IMR-90 (cell line): Measurements from ENCODE around the gene TMEM45A. TPM values are rescaled to one million over a fixed set of nuclear protein-coding genes. Genes with fewer than 3 reads are reported as not detected.
A peak's percentile ranks its signal among the peaks of the same experiment; 100 is the strongest.

Experiments
- ATAC-seq: fragments of 200-7000 bp; cut with Tn5 transposase; 2 replicates; pipeline ENCODE4 v1.9.1; 2020; ENCODE audit warnings: low read depth, mild to moderate bottlenecking, moderate library complexity
- BruUV-seq: library from RNA; stranded (reverse); fragments of 400-500 nt; replicated peaks from 2 replicates; lab custom pipeline; 2021; lab: Mats Ljungman, UMichigan
- CTCF ChIA-PET: fragments of 300-600 bp; formaldehyde crosslinking; extraction: SDS; loops from one replicate; lab custom pipeline; 2021; ENCODE audit warnings: antibody characterized with exemption; lab: Yijun Ruan, JAX
- POLR2A ChIA-PET: fragments of 300-600 bp; sonication (Branson Sonifier 250); formaldehyde crosslinking; loops from one replicate; lab custom pipeline; 2022; ENCODE audit warnings: antibody characterized with exemption; ENCODE audit not compliant: unreplicated experiment; lab: Charles Lee
- DNase-seq: peaks from one replicate; pipeline ENCODE4 v3.0.0; 2013
- H2AFZ ChIP-seq: replicated peaks from 2 replicates; pipeline ENCODE3; 2013; ENCODE audit warnings: low read length, mild to moderate bottlenecking; ENCODE audit not compliant: poor library complexity
- H2AK5ac ChIP-seq: 2 replicates; pipeline ENCODE4 v1.6.1; 2013; ENCODE audit warnings: low read depth, low read length, inconsistent platforms
- H2AK9ac ChIP-seq: replicated peaks from 2 replicates; pipeline ENCODE3; 2013; ENCODE audit warnings: mild to moderate bottlenecking, low read depth, low read length, moderate library complexity; ENCODE audit not compliant: poor library complexity
- H2BK120ac ChIP-seq: 2 replicates; pipeline ENCODE4 v1.6.1; 2013; ENCODE audit warnings: low read depth, low read length, inconsistent platforms
- H2BK15ac ChIP-seq: 3 replicates; pipeline ENCODE4 v1.6.1; 2013; ENCODE audit warnings: low read depth, low read length, inconsistent platforms
- H2BK20ac ChIP-seq: 2 replicates; pipeline ENCODE4 v1.6.1; 2013; ENCODE audit warnings: low read depth, mild to moderate bottlenecking, inconsistent platforms, low read length, moderate library complexity
- H2BK5ac ChIP-seq: 2 replicates; pipeline ENCODE4 v1.6.1; 2013; ENCODE audit warnings: mild to moderate bottlenecking, low read depth, low read length, inconsistent platforms; ENCODE audit not compliant: poor library complexity, severe bottlenecking
- H3K14ac ChIP-seq: replicated peaks from 2 replicates; pipeline ENCODE4 v1.6.1; 2013; ENCODE audit warnings: low read depth, low read length, inconsistent platforms
- H3K18ac ChIP-seq: 2 replicates; pipeline ENCODE4 v1.6.1; 2013; ENCODE audit warnings: low read depth, low read length, control low read depth
- H3K23ac ChIP-seq: 2 replicates; pipeline ENCODE4 v1.6.1; 2013; ENCODE audit warnings: low read depth, low read length, inconsistent platforms
- H3K27ac ChIP-seq: 2 replicates; pipeline ENCODE4 v1.5.1; 2013; ENCODE audit warnings: mild to moderate bottlenecking, control low read depth, low read length; ENCODE audit not compliant: insufficient read depth
- H3K27me3 ChIP-seq: 2 replicates; pipeline ENCODE4 v1.6.1; 2013; ENCODE audit warnings: low read length; ENCODE audit not compliant: control insufficient read depth, insufficient read depth
- H3K36me3 ChIP-seq: 2 replicates; pipeline ENCODE4 v1.6.1; 2013; ENCODE audit warnings: low read length, mixed read lengths; ENCODE audit not compliant: control insufficient read depth, insufficient read depth
- H3K4ac ChIP-seq: 2 replicates; pipeline ENCODE4 v1.6.1; 2013; ENCODE audit warnings: low read depth, low read length, inconsistent platforms
- H3K4me1 ChIP-seq: 2 replicates; pipeline ENCODE4 v1.6.1; 2013; ENCODE audit warnings: low read length, mixed read lengths; ENCODE audit not compliant: control insufficient read depth, insufficient read depth
- H3K4me2 ChIP-seq: 2 replicates; pipeline ENCODE4 v1.6.1; 2013; ENCODE audit warnings: low read depth, mild to moderate bottlenecking, control low read depth, low read length, moderate library complexity
- H3K4me3 ChIP-seq: 2 replicates; pipeline ENCODE4 v1.5.1; 2013; ENCODE audit warnings: low read depth, mild to moderate bottlenecking, control low read depth, low read length, moderate library complexity; ENCODE audit not compliant: insufficient read depth
- H3K56ac ChIP-seq: 2 replicates; pipeline ENCODE4 v1.6.1; 2013; ENCODE audit warnings: low read length, inconsistent platforms; ENCODE audit not compliant: insufficient read depth; ENCODE audit errors: extremely low read depth
- H3K79me1 ChIP-seq, 2 experiments: 2 replicates each; pipeline ENCODE4 v1.6.1; 2013; ENCODE audit warnings: low read length in 2 of 2, inconsistent platforms in 1 of 2, low read depth in 1 of 2
- H3K9ac ChIP-seq: 2 replicates; pipeline ENCODE4 v1.6.1; 2013; ENCODE audit warnings: low read depth, low read length, control low read depth
- H3K9me1 ChIP-seq: 2 replicates; pipeline ENCODE4 v1.6.1; 2013; ENCODE audit warnings: low read length, inconsistent platforms; ENCODE audit not compliant: insufficient read depth
- H3K9me3 ChIP-seq: 2 replicates; pipeline ENCODE4 v1.6.1; 2013; ENCODE audit warnings: low read length; ENCODE audit not compliant: control insufficient read depth, insufficient read depth
- H4K20me1 ChIP-seq: 2 replicates; pipeline ENCODE4 v1.6.1; 2013; ENCODE audit warnings: low read length, inconsistent platforms; ENCODE audit not compliant: insufficient read depth
- H4K5ac ChIP-seq: 2 replicates; pipeline ENCODE4 v1.6.1; 2013; ENCODE audit warnings: mild to moderate bottlenecking, low read depth, low read length, control low read depth
- H4K8ac ChIP-seq, 2 experiments: 2 replicates each; pipeline ENCODE4 v1.6.1; 2013; ENCODE audit warnings: low read depth in 2 of 2, low read length in 2 of 2, control low read depth in 1 of 2, inconsistent platforms in 1 of 2
- H4K91ac ChIP-seq: 2 replicates; pipeline ENCODE4 v1.6.1; 2013; ENCODE audit warnings: low read depth, low read length, inconsistent platforms; ENCODE audit not compliant: insufficient read depth
- CEBPB ChIP-seq: IDR thresholded peaks from 2 replicates; pipeline ENCODE4 v1.6.1; 2012; ENCODE audit warnings: low read depth, low read length, improper control_type of control experiment
- NFE2L2 ChIP-seq: fragments of 150-350 bp; IDR thresholded peaks from 2 replicates; pipeline ENCODE4 v1.6.1; 2016; ENCODE audit warnings: low read depth, mild to moderate bottlenecking, low read length
- WGBS, 2 experiments: methylation state at CpG; one replicate each; pipeline versions ENCODE4 v1.1.5 to v1.1.7; 2013; ENCODE audit warnings: missing lambda C conversion rate in 2 of 2; ENCODE audit not compliant: insufficient read length in 1 of 2; ENCODE audit errors: extremely low coverage in 2 of 2; 5-methylcytosine and 5-hydroxymethylcytosine counted together
- dilution Hi-C: fragments of 300-500 bp; cut with HindIII; formaldehyde crosslinking; loops from one replicate; pipeline ENCODE4 v1.14.3; 2018; ENCODE audit warnings: low sequenced_read_pairs; ENCODE audit not compliant: unreplicated experiment
- in situ Hi-C: fragments of 300-500 bp; cut with MboI; formaldehyde crosslinking; loops from 3 replicates; pipeline ENCODE4 v1.14.3; 2019; ENCODE audit warnings: low sequenced_read_pairs, inconsistent platforms, mixed read lengths
- intact Hi-C: fragments of 100-400 bp; cut with micrococcal nuclease; formaldehyde crosslinking; loops from 2 replicates; pipeline ENCODE4 v1.10.0; 2022
- polyA plus RNA-seq, 3 experiments: library from polyadenylated mRNA; depleted of rRNA; stranded (reverse); fragments of >200 nt; gene quantifications; 2 replicates each; pipeline ENCODE4 v1.2.3, GENCODE V29; 2012; ENCODE audit warnings: low replicate concordance in 1 of 3
- total RNA-seq: library from RNA; depleted of rRNA; stranded (reverse); fragments of >200 nt; gene quantifications from 2 replicates; pipeline ENCODE4 v1.2.3, GENCODE V29; 2012

Gene TMEM45A
- total and polyA plus RNA-seq, 2 of the 4 experiments (the other 2 are of a cell fraction) = 13.6 to 21.7 TPM

GRCh38 chr3:100536093-100536492, 43.7 kb downstream of the TMEM45A start:
- Histone ChIP-seq H2AFZ (no peak overlapping the region), H3K79me1 (no peaks in the 10 kb centered on the region), H4K20me1 (no peaks in the 10 kb centered on the region), H3K9me3 (no peaks in the 10 kb centered on the region), H4K5ac (no peak overlapping the region), H3K36me3 (no peaks in the 10 kb centered on the region; the same call in 1 of the 2 replicates), H2BK20ac (no peak overlapping the region), H3K18ac (no peak overlapping the region), H2BK120ac (no peak overlapping the region), H2AK9ac (no peak overlapping the region), H4K91ac (no peak overlapping the region), H2BK15ac (no peak overlapping the region), H3K9ac (no peak overlapping the region), H2BK5ac (no peak overlapping the region), H3K14ac (no peak overlapping the region), H3K4me3 (no peak overlapping the region), H3K23ac (no peak overlapping the region), H3K4me1 (peaks cover 4% of the 10 kb centered on the region; the same call in 1 of the 2 replicates), H3K27me3 (no peaks in the 10 kb centered on the region), H3K9me1 (no peaks in the 10 kb centered on the region), H3K4me2 (no peak overlapping the region), H3K27ac (no peak overlapping the region), H2AK5ac (no peak overlapping the region), H4K8ac (no peak overlapping the region), H3K56ac (no peak overlapping the region), H3K4ac (no peak overlapping the region)
- POLR2A ChIA-PET = no interaction called here
- intact Hi-C loops (no loop called here), dilution Hi-C loops (no loop called here), in situ Hi-C loops (no loop called here)
- no peak for DNase-seq
- CTCF ChIA-PET = no interaction called here
- ATAC-seq = no peak
- BruUV-seq = no TSS peak
- TF ChIP-seq CEBPB = peak; percentile 19; the same call in 1 of the 2 replicates
- no peak for TF ChIP-seq NFE2L2
- WGBS, 2 experiments = no CpG with 5 or more reads among the region's 2 CpGs
